Measurements from ENCODE around the gene CADM1.

- TF ChIP-seq POLR2A (IDR thresholded peaks at IDR 0.05; ENCODE audit: low read depth, low read length) = no peak
- no peak for TF ChIP-seq ATF7 (IDR thresholded peaks at IDR 0.05; ENCODE audit: low read depth)
- no peak for TF ChIP-seq ATF2 (IDR thresholded peaks at IDR 0.05; ENCODE audit: low read length)
- TF ChIP-seq CHD4 (IDR thresholded peaks at IDR 0.05) = no peak
- TF ChIP-seq ZZZ3 (IDR thresholded peaks at IDR 0.05; ENCODE audit: control insufficient read depth, insufficient read length, low read depth) = no peak
- TF ChIP-seq TAF1 (IDR thresholded peaks at IDR 0.05; ENCODE audit: borderline replicate concordance, low read depth, low read length) = no peak
- no peak for TF ChIP-seq TARDBP (IDR thresholded peaks at IDR 0.05; ENCODE audit: borderline replicate concordance)
These were observed 219.4 kb downstream of the CADM1 start for GRCh38 chr11:115284773-115285172.
